Mammary epithelial cell (primary cell): ENCODE data around the gene NNMT.

ENCODE experiments used
- CTCF ChIP-seq, 2 donors: IDR thresholded peaks in 1 of 2; conservative IDR thresholded peaks in 1 of 2; 2 replicates each; pipeline ENCODE4 v1.5.1; 2011 to 2012; ENCODE audit warnings: inconsistent platforms in 2 of 2, low read length in 2 of 2, mild to moderate bottlenecking in 2 of 2, control low read depth in 1 of 2, low read depth in 1 of 2; ENCODE audit not compliant: insufficient read depth in 1 of 2; ENCODE audit errors: extremely low read depth in 1 of 2
- EZH2 ChIP-seq: IDR thresholded peaks from 2 replicates; pipeline ENCODE4 v1.6.1; 2012; ENCODE audit warnings: low read length, inconsistent platforms, borderline replicate concordance

GRCh38 chr11:114321621-114322257 lies 25.5 kb downstream of the NNMT start:
- no peak for TF ChIP-seq CTCF (conservative IDR thresholded peaks at IDR 0.05 in 1 of 2, IDR thresholded peaks at IDR 0.05 in 1 of 2; ENCODE audit: extremely low read depth in 1 of 2, insufficient read depth in 1 of 2, low read depth in 1 of 2, low read length in 2 of 2)
- no peak for TF ChIP-seq EZH2
